ENCODE results near the gene KIN. TPM values are rescaled to one million over a fixed set of nuclear protein-coding genes. Genes with fewer than 3 reads are reported as not detected.

KIN gene
- total and polyA plus RNA-seq, 2 experiments from 2014 or later, result 8.5 to 31.7 TPM

- Histone ChIP-seq H3K9me2 (ENCODE audit: insufficient read depth) (no peaks in the 10 kb centered on the region), H3K4me2 (no peak overlapping the region), H4K20me1 (replicated peaks; ENCODE audit: insufficient read depth) (no peaks in the 10 kb centered on the region), H3K27ac (ENCODE audit: low read depth) (no peak overlapping the region), H3K79me2 (replicated peaks; ENCODE audit: insufficient read depth) (no peaks in the 10 kb centered on the region), H3K4me1 (ENCODE audit: insufficient read depth) (no peaks in the 10 kb centered on the region), H2AFZ (no peak overlapping the region), H3K27me3 (ENCODE audit: insufficient read depth) (no peaks in the 10 kb centered on the region), H3K4me3 (no peak overlapping the region), H3K36me3 (ENCODE audit: insufficient read depth) (peaks cover 22% of the 10 kb centered on the region), H3F3A (replicated peaks; ENCODE audit: low read depth) (no peaks in the 10 kb centered on the region)
- TF ChIP-seq STAT1 (IDR thresholded peaks at IDR 0.05; ENCODE audit: unreplicated experiment) (no peak), ZNF114 (CRISPR knock-in tag; IDR thresholded peaks at IDR 0.05) (no peak), ZNF331 (CRISPR knock-in tag; IDR thresholded peaks at IDR 0.05; ENCODE audit: low read depth) (no peak), EZH2 (IDR thresholded peaks at IDR 0.05; ENCODE audit: low read depth, unreplicated experiment) (no peak), JUNB (IDR thresholded peaks at IDR 0.05; ENCODE audit: unreplicated experiment) (no peak), EZH2phosphoT487 (IDR thresholded peaks at IDR 0.05; ENCODE audit: unreplicated experiment) (no peak), ETS1 (IDR thresholded peaks at IDR 0.05) (no peak), CTCF (conservative IDR thresholded peaks at IDR 0.05; ENCODE audit: low read depth in 2 of 2) (no peak), REST (IDR thresholded peaks at IDR 0.05; ENCODE audit: unreplicated experiment) (no peak), POLR2AphosphoS5 (IDR thresholded peaks at IDR 0.05; ENCODE audit: low read depth) (no peak), ZNF462 (CRISPR knock-in tag; IDR thresholded peaks at IDR 0.05) (no peak), CREB1 (CRISPR knock-in tag; IDR thresholded peaks at IDR 0.05; ENCODE audit: low read depth) (no peak)
- Mint-ChIP-seq H3K27ac (no peak overlapping the region), H3K36me3 (ENCODE audit: low read depth) (peaks cover 49% of the 10 kb centered on the region), H3K27me3 (ENCODE audit: insufficient read depth, low read depth, poor library complexity) (peaks cover 3% of the 10 kb centered on the region), H3K4me3 (no peak overlapping the region), H3K9me3 (no peaks in the 10 kb centered on the region), H3K4me1 (no peaks in the 10 kb centered on the region)
- no peak for ATAC-seq
- no peak for DNase-seq (ENCODE audit: low spot score)
These were observed 35.5 kb downstream of the KIN start for GRCh38 chr10:7752251-7752650.

All from GM23338 (cell line).